ENCODE measurements around the gene CEACAM16.

GRCh38 chr19:44746946-44747738 is 48.2 kb downstream of the CEACAM16 start:
- TF ChIP-seq POLR2A (IDR thresholded peaks at IDR 0.05) (peak in 1 of 2 donors; percentile 64), CTCF (IDR thresholded peaks at IDR 0.05) (no peak)
